HG02943 (cell line): Measurements from ENCODE around the gene FCRL2.
A peak's percentile ranks its signal among the peaks of the same experiment; 100 is the strongest.

Experiments used
- ATAC-seq: cut with Tn5 transposase; IDR thresholded peaks from one replicate; pipeline ENCODE4 v1.9.1; 2021; ENCODE audit warnings: mild to moderate bottlenecking, low read depth, moderate library complexity; ENCODE audit not compliant: unreplicated experiment

FCRL2 gene, protein sequence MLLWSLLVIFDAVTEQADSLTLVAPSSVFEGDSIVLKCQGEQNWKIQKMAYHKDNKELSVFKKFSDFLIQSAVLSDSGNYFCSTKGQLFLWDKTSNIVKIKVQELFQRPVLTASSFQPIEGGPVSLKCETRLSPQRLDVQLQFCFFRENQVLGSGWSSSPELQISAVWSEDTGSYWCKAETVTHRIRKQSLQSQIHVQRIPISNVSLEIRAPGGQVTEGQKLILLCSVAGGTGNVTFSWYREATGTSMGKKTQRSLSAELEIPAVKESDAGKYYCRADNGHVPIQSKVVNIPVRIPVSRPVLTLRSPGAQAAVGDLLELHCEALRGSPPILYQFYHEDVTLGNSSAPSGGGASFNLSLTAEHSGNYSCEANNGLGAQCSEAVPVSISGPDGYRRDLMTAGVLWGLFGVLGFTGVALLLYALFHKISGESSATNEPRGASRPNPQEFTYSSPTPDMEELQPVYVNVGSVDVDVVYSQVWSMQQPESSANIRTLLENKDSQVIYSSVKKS

DNA sequence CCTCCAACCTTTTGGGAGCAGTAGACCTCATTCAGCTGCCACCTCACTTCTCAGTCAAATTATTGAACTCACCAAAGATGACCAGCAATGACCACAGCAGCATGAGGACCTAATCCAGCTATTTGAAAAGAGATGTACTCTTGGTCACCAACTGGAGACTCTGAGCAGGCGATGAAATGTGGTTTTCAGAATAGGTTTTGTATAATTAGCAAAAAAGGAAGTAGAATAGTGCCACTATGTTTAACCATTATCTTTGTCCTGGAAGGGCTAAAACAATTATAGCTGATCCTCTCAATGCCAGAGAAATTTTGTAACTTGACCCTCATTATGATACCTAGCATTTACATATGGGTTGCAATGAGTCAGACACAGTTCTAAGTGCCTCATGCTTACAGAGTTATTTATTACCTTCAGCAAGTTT, at the start of gene FCRL2:
Gene FCRL2 (minus strand): TSS at position 162 of the 421 bp plus-strand sequence. CDS start 59 bp downstream, at position 103.
- peak; percentile 77 for ATAC-seq

DNA sequence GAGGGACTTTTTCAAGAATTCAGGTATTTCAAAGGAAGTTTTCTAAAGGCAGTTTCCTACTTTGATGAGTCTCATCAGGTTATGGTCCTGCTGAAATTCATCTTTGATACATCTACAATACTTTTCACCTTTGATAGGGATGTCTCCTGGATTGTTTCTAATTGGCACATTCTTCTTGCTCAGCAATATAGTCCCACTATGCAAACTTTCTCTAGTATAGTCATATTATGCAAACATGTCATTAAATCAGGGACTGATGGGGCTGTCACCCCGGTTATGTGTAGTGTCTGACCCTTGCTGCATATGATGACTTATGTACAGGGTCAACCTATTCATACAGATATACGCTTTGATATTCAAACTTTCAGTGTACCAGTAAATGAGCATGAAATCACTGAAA, 43.4 kb upstream of the FCRL2 start:
- no peak for ATAC-seq

DNA sequence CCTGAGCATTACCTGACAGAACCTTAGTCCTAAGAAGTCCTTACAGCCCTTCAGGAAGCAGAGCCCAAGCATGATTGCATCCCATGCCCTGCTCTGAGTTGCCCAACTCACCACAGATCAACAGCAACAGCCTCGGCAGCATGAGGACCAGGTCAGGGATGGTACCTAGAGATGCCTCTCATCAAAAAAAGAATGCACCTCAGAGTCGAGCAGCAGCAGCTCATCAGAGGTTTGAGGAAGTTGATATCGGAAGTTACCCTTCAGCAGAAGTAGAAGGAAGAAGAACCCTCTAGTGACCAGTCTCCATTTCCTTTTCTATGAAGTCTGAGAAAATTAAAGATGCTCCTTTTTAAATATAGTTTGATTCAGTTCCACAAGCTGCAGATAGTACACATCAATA, 43.0 kb upstream of the FCRL2 start, which contains the start of gene FCRL1:
Gene FCRL1 (minus strand): TSS at position 225 of the 400 bp plus-strand sequence. CDS start 83 bp downstream, at position 142.
- ATAC-seq = no peak

DNA sequence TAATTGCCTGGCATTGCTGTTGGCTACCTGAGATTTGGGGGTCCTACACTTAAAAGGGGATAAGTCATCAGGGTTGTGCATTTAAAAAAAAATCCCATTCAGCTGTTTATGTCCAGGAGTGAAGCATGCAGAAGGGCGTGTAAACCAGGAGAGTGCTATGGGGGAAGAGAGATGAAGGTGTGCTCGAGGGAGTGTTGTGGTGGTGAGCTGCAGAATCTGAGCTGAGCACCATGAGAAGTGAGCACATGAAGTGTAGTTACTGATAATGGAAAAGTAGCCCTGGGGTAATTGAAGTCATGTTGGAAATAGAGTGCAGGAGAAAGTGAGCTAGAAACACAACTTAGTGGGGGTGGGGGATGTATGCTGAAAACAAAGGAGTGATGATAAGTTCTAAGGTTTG, 42.3 kb upstream of the FCRL2 start:
- no peak for ATAC-seq

DNA sequence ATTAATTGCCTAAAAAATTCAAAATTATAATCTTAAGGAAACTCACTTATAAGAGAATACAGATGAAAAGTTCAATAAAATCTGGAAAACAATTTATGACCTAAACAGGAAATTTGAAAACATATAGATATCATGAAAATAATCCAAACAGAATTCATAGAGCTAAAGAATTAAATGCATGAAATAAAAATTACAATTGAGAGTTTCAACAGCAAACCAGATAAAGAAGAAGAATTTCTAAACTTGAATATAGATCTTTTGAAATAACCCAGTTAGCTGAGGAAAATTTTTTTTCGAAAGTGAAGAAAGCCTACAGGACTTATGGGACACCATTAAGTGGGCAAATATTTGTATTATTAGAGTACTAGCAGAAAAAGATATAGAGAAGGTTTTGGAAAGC, 36.3 kb upstream of the FCRL2 start:
- no peak for ATAC-seq

DNA sequence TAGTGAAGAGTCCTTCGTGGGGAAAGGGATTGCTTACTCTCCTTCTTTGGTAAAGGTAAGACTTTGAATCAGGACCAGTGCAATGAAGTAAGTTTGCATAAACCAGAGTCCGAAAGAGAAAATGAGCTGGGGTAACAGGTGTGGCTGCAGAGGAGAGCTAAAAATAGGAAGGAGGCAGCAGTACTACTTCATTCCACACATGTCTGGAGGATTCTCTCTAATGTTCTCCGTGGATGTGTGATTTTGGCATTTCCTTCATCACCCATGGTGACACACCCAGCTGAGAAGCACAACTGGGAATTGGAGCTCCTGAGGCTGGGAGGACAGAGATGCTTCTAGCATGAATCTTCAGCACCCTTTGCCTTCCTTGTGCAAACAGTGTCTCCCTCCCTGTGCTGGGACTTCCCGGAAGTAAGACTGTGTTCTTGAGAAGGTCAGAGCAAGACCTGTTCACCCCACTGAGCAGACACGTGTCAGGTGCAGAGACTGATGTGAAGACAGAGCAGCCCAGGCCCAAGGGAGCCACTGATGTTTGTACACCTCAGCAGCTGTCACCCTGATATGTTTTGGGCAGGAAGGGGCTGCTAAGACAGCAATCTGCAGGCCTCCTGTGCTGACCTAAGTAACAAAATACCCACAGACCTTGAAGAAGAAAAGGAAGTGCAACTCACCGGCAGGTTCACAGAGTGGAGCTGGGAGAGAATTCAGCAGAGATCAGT, 29.7 kb upstream of the FCRL2 start:
- peak; percentile 92 for ATAC-seq

DNA sequence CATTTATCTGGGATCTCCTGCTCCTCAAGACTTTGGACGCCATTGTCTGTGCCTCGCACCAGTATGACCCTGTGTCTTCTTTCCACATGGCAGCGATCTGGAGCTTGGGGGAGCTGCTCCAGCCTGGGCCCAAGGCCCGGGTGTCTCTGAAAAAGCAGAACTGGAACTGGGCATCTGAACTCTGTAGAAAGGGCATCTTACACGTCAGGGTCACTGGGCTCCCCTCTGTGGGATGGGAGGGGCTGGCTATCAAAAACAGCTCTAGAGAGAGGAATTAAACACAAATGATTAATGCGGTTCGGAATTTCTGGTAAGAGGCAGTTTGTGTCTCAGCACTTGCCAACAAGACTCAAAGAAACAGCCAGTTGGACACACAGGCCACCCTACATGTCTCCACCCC, 26.9 kb upstream of the FCRL2 start:
- no peak for ATAC-seq

DNA sequence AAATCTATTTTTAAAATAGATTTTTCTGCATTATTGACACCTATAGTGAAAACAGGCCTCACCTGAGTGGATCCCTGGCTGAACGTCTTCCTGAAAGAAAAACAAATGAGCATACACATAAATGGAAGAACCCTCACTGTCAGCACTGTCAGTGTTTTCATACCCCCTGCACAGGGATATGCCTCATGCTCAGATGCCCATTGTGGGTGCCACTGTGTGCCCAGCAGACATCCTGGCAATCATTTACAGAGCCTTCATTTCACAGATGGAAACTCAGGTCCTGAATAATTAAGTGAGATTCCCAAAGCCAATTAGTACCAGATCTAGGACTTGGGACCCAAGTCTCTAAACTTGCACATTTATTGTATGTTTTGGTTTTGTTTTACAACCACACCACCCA, 23.1 kb upstream of the FCRL2 start:
- ATAC-seq = no peak

DNA sequence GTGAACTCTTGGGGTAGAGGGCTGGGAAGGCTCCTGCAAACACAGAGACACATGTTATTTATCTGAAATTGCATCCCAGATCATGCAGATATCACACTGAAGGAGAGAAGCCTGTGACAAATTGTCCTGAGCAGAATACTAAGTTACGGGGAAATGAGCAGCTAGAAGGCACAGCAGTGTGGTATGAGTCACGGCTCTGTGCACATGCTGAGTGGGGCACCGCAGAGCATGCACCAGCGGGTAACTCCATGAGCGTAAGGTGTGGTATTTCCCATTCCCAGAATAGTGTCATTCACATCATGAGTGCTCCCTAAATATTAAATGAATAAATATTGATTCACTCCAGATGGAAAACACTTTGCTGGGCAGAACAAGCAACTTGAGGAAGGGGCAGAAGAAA, 21.3 kb upstream of the FCRL2 start:
- ATAC-seq = no peak

DNA sequence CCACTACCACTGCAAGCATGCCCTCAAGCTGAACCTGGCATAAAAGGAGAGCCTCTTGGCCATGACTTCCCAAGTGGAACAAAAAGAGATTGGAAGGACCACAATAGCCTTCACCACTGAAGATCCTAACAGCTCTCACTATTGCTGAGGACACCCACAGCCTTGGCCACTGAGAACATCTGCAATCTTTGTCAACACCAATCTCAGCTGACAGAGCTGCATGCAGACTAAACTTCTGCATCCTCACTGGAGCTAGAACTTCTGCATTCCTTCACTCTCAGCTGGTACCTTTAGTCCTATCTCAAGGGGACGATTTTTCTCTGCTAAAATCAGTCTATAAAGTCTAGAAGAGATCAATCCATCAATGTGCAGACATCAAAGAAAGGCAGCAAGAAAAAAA, 8.3 kb upstream of the FCRL2 start:
- no peak for ATAC-seq

DNA sequence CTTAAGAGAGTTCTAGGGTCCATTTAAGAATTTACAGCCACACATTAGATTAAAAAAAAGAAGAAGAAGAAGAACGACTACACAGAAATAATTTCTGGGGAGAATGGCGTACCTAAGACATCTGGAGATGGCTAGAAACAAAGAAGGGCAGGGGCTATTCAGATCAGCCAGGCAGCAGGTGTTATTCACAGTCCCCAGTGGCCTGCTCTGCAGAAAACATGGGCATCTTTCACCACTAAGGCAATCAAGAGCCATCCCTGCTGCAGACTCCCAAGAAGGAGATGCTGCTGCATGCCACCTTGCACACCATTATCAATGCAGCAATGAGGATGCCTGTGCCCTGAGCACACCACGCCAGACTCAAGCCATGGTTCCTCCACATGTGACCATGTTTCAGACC, 7.9 kb upstream of the FCRL2 start:
- no peak for ATAC-seq

DNA sequence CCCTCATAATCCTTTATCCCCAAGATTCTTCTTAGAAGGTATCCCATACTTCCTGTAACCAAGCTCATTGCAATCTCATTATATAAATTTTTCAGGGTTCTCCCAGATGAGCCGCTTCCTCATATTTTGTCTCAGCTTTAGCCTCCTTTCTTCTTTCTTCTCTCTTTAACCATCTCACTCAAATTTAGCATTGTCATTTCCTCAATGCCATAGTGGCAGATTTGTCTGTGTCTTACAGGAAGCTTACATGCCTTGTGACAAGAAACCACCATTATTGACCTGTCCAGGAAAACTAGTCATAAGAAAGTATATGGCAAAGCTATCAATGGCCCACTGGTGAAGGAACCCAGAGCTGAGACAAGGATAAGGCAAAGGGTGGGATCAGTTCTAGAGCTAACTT, 6.0 kb upstream of the FCRL2 start:
- no peak for ATAC-seq

DNA sequence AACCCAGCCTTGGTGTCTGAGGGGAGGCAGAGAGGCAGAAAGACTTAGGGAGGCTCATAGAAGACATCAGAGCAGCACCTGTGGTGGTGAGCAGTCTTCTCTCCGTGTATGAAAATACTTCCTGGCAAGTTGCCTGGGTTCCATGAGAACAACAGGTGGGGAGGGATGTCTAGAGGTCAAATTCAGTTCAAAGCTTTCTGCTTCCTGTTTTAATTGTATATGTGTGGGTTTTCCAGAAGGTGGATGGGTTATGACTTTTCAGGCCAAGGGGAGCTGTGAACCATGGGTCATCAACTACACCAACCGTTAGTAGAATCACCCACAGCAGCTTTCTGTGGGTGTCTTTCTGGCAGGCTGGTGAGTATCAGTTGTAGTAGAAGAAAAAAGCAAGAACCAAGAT, 4.1 kb upstream of the FCRL2 start:
- no peak for ATAC-seq

DNA sequence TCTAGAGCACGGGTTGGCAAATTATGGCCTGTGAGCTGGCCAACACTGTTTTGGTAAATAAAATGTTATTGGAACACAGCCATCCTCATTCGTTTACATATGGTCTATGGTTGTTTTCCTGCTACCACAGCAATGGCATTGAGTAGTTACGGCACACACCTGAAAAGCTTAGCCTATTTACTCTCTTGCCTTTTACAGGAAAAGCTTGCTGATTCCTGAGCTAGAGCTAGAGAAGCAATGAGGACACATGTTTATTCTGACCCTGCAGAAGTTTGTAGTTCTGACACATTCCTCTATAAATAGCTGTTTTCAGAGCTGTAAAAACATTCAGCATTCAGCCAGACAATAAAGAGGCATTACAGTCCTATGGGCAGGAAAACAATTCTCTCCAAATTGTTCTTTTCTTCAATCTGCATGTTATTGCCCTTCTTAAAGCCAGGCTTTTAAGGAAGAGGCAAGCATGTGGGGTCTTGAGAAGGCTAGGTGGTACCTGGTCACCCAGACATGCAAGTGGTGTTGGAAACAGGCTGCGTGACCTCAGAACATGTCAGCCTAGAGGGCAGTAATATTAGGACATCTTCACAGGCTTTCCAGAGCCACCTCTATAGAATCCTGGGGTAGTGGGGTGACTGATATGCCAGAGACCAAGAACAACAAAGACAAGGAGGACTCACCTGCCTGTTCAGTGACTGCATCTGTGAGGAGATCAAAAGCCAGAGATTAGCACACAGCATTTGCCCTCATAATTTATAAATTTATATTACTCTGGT, 1.6 kb downstream of the FCRL2 start:
- ATAC-seq = no peak

DNA sequence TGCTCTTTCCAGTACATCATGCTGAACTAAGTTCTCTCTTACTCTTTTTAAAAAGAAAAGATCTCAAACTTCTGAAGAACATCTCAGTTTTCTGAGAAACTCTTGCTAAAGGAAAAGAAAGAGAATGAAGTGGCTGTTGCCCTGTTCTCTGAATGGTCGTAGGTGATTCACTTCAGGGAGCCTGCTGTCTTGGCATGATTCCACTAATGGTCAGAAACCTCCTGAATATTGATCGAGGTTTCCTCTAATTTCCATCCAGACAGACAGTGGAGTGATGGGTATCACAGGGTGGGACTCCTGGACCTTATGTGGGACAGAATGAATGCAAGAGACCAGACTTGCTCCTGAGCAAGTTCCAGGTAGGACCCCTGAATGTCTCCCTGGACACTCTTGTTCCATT, 2.5 kb downstream of the FCRL2 start:
- ATAC-seq = no peak

DNA sequence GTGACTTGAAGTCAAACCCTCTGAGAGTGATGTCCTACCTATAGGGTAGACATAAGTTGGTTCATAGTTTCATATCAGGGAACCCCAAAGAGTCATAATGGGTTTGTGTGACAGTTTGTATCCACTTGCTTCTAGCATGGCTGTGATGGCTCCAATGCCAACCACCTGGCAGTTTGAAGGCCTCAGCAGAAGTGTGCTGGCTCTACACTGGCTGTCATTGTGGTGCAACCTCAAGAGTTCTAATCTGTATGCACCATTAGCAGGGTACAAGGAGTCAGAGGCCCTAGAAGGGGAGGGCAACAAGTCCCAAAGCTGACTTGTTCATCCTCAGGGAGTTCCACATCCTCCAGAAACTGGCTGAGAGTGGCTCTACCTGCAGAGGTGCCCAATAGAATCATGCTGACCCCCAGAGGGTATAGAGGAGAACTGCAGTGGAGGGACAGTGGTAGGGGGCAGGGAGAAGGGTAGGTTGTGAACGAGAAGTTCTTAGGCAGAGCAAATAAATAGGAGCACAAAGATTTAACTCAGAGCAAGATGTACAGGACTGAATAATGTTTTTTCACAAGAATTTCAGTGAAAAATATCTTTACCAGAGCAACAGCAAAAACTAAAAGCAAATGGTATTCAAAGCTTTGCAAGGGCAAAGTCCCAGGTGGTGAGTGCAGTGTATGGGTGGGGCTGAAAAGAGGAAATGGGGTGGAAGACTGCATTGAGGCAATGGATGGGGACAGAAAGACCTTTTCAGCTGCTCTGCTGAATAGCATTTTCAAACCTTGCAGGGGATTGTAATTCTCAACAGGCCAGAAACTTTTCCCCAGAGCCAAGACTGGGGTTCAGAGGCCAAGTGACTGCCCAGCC, 3.2 kb downstream of the FCRL2 start:
- no peak for ATAC-seq

DNA sequence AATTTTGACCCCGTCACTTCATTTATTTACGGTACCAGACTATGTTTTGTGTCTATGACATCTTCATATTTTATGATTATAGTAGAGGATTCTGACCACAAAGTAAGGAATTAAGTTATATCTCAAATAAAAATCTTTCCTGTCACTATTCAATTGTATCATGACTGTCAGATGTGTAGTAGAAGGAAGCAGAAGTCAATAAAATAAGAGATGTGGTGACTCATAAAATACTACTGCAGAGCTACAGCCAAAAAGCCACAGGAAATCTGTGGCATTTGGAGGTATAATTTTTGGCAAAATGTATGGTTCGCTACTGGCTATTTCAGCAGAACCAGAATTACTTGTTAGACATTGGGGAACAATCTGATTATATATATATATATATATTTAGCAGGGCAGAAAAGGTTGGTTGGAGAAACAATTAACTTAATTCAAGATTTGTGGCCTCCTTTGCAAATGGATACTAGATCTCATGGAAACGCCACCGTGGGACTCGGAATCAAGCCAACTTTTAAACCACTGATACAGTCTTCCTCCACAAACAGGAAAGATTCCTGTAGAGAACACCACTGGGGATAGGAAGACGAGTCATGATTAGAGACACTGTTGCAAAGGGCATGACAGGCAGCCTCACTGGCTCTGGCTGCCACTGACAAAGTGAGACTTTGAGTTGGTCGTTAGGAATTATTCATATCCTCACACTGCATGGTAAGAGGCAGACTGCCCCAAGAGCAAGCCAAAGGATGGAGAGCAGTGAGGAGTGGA, 5.1 kb downstream of the FCRL2 start:
- ATAC-seq = no peak

DNA sequence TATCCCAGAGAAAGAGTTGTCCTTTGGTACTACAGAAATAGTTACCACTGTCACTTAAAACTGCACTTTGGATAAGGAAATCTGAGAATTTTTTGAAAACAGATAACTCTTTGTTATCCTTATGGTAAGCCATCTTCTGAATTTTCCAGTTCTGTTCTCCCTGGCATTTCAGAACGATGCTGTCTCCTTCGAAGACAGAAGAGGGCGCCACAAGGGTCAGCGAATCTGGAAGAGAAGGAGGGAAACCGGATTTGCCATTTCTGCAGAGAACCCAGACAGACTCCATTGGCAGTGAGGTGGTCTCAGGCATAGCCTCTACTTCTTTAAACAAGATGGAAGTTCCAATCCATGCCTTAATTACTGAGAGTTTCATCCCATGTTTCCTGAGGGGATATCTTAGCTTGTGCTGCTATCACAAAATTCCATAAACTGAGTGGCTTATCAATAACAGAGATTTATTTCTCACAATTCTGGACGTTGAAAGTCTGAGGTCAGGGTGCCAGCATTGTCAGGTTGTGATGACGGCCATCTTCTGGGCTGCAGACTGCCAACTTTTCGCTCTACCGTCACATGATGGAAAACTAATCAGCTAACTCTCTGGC, 6.4 kb downstream of the FCRL2 start:
- ATAC-seq = no peak

DNA sequence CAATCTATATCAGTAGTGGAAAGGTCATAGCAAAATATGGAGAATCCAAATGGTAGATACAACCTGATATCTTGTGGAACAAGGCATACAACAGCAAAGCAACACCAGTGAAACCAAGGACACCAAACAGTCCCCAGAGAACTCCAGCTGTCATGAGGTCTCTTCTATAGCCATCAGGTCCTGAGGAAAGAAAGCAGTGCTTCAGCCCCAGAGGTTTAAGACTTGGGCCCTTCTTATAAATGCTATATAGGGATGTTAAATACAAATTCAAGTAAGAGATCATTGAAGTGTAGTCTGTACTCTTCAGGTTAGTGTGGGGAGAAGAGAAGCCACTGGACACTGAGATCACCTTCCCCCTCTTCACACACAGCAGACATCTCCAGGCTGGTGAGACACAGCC, 10.1 kb downstream of the FCRL2 start:
- ATAC-seq = no peak
